Ureter (tissue), 1 donor: ENCODE results near the gene DYRK3. TPM values are rescaled to one million over a fixed set of nuclear protein-coding genes. Genes with fewer than 3 reads are reported as not detected.
"Not testable (repeated sequence)": the region's sequence is repeated elsewhere in the genome, so short reads cannot be mapped to it uniquely, and the experiment has no call there.

Experiments
- DNase-seq: peaks from one replicate; pipeline ENCODE4 v3.0.0-alpha.2; 2020; ENCODE audit warnings: low spot score
- total RNA-seq: library from RNA; stranded (reverse); gene quantifications from one replicate; pipeline ENCODE4 v1.2.4, GENCODE V29; 2023
- donor health status: DM: yes; HTN: yes; CAD: no.

DYRK3 gene
- total RNA-seq, 1 donor from 2014 or later = 4.8 TPM

DNA sequence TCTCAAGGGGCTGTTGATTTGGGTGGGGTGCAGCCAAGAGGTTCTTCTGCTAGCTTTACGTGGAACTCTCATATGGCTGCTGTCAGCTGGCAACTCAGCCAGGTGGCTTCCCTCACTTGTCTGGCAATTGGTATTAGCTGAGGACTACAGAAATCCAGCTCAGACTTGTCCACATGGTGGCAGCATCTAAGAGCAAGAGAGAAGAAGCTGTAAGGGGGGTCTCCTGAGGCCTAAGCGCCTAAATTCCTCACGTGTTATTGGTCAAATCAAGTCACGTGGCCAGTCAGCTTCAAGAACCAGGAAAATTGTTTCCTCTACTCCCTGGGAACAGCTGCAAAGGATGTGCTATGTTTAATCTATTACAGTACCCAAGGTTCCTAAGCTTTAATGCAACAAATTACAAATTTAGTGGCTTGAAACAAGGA is 4.2 kb upstream of the DYRK3 start:
- peak; percentile 52 for DNase-seq

DNA sequence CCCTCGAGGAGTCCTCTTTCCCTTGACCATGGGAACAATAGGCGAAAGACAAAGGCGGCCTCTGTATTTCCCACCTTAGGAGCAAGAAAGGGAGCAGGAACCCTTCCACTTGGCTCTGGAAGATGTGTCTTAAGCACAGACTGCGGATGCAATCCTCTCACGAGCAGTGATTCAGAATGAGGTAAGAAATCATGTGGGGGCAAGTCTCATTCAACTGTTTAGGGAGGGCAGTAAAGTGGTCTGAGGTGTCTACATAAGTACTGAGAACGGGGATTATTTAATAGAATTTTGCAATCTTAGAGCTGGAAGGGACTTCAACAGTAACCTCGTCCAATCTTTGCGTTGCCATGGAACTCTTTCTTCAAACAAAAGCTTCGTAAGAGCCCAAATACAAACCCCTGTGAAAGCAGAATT is 1.6 kb upstream of the DYRK3 start:
- DNase-seq = no peak

DNA sequence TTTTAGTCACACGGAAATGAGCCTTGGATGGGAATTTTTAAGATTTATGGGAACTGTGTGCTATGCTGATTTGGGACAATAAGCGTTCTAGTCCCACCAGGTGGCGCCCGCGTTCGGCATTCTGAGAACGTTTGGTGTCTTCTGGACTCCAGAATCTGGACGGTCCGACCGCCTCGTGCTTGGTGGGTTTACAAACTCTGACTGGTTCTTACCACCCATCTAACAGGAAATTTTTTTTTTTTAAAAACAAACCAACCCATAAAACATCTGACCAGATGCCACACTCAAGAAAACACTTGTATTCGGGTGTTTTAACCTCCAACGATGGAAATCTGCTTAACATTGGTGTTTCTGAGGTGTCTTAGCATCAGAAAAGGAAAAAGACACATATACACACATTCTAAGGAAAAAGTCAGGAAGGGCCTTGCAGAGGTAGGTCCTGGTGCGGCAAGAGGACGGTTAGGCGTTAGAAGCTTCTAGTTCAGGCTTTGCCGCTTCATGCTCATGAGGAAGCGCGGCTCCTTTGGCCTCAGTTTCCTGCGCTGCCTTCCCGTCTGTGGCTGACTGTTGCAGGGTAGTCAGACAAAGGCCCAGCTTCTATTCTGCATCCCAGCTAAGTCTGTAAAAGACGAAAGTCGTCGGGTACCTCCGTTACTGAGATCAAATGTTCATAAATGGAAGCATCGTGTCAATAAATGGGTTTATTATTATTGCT is 814 bp upstream of the DYRK3 start:
- peak; percentile 92 for DNase-seq

DNA sequence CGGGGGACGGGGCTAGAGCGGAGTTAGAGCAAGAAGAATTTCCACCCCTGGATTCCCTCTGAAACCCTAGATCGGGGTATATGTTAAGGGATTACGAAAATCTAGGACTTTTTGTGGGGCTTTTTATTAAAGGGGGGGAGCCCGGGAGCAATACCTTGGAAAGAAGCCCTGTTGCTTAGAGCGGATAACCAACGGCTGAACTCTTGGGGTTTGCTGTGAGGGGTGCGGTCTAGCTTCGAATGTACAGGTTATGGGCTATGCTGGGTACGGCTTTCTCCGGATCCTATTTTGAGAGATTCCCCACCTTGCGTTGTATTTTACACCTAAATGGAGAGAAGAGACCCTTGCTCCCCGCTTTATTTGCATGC is 626 bp downstream of the DYRK3 start:
- DNase-seq = no peak

DNA sequence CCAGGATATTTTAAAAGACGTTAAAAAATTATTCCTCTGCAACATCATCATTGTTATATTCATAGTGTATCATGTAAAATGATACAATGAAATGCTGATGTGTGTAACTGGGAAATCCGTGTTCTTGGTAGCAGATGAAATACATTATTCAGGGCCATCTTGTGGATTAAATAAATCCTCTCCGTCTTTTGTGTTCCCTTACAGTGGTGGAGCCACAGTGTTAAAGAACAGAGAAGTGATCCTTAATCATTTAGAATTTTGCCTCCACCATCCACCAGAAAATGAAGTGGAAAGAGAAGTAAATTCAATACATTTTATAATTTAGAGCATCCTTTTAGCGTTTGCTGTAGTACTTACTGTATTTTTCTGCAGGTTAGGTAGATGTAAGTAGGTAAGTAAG is 1.3 kb downstream of the DYRK3 start:
- no peak for DNase-seq

DNA sequence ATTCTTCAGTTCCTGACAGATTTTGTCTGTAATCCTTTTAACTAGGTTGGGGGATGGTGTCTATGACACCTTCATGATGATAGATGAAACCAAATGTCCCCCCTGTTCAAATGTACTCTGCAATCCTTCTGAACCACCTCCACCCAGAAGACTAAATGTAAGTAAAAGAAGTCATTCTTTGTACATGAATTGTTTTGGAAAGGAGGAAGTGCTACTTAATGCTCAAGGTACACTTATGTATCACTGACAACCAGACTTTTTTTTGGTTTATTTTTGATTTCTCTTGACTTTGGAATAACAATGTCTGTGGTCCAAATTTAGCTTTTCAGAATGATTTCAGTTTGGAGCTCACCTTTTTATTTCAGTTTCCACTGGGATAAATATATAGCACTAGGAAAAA is 2.3 kb downstream of the DYRK3 start:
- no peak for DNase-seq

DNA sequence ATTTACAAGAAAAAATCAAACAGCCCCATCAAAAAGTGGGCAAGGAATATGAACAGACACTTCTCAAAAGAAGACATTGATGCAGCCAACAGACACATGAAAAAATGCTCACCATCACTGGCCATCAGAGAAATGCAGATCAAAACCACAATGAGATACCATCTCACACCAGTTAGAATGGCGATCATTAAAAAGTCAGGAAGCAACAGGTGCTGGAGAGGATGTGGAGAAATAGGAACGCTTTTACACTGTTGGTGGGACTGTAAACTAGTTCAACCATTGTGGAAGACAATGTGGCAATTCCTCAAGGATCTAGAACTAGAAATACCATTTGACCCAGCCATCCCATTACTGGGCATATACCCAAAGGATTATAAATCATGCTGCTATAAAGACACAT is 6.7 kb downstream of the DYRK3 start:
- DNase-seq = not testable (repeated sequence)

DNA sequence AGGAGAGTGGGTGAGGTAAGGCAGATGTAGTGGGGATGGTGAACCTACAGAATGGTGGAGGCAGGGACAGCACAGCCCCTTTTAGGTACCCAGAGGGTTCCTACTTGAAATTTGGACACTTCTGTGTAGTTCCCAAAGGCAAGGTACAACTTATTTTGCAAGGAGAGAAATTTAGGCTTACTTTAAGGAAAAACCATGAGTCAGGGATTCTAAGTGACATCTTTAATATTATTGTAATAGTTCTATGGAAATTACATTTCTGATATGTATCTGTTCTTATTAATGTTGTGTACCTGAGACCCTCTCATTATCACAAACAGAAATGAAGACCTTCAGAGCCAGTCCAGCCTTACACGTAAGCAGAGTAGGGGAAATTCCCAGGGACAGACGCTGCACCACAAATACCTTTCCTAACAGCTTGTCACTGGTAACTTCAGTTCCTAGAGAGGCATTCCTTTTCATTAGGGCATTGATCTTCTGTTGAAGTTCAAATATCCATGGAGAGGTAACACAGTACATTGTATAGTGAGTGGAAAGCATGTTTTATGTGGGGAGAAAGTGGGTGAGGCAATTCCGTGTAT is 7.9 kb downstream of the DYRK3 start:
- DNase-seq = no peak

DNA sequence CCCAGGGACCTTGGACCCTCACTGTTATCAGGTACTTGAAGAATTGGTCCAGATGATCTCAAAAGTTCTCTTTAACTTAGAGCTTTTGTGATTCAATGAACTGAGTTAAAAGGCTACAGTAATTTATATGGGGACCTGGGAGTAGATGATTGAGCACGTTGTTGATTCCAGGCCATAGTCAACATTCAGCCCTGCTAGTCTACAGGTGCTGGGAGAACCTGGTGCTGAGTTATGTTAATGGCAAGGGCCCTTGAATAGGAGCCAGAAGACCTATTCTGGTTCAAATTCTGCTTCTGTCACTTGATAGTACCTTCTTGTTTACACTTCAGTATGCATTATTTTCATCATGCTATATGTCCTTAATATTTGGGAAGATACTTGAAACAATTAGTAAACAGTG is 11.2 kb downstream of the DYRK3 start:
- DNase-seq = no peak

DNA sequence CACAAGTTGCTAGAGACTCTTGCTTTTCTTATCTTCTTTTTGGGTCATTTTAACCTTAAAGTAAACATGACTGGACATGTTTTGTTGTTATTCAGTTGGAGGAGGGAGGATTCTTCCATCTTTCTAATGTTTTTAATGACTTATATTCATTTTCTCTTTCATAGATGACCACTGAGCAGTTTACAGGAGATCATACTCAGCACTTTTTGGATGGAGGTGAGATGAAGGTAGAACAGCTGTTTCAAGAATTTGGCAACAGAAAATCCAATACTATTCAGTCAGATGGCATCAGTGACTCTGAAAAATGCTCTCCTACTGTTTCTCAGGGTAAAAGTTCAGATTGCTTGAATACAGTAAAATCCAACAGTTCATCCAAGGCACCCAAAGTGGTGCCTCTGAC is 11.9 kb downstream of the DYRK3 start:
- DNase-seq = no peak

DNA sequence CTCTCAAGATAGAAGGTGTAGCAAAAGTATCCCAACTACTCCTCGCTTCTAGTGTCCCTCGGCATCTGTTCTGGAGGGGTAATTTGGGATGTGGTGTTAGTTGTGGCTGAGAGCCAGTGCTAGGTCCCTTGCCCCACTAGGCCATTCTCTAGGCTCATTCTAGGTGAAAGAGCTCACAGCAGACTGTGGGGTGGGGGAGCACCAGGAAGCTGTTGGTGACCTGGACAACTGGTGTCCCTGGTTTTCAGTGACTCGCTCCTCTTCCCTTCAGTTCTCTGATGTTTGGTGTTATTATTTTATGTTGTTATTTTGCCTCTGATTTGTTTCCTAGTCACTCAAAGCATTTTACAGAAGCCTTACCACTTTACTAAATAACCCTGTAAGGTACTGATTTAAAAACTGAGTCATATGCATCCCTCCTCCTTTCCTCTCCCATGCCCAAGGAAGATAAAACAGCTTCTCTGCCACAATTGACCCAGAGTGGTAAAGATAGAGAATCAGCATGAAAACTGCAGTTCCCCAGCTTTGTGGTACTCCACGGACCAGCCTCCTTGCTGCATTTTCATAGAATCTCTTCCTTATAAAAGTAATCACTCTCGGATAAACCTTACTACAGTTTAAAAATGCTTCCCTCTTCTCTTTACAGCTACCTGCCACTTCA is 14.1 kb downstream of the DYRK3 start:
- no peak for DNase-seq

DNA sequence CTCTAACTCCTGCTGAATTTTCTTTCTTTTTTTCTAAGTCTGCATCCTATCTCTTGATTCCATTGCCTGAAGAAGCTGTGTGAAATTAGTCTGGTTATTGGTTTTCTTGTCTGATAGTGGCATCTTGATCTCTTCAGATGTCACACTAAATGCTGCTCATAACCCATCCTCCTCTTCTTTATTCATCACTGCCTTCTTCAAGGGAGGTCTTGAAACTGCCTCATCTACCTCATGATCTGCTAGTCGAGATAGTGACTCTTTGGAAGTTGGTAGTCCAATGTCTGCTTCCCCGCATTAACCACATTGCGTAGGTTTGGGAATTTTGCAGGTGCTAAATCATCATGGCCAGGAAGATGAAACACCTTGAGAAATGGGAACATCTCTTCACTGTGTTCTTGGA is 15.7 kb downstream of the DYRK3 start:
- no peak for DNase-seq

DNA sequence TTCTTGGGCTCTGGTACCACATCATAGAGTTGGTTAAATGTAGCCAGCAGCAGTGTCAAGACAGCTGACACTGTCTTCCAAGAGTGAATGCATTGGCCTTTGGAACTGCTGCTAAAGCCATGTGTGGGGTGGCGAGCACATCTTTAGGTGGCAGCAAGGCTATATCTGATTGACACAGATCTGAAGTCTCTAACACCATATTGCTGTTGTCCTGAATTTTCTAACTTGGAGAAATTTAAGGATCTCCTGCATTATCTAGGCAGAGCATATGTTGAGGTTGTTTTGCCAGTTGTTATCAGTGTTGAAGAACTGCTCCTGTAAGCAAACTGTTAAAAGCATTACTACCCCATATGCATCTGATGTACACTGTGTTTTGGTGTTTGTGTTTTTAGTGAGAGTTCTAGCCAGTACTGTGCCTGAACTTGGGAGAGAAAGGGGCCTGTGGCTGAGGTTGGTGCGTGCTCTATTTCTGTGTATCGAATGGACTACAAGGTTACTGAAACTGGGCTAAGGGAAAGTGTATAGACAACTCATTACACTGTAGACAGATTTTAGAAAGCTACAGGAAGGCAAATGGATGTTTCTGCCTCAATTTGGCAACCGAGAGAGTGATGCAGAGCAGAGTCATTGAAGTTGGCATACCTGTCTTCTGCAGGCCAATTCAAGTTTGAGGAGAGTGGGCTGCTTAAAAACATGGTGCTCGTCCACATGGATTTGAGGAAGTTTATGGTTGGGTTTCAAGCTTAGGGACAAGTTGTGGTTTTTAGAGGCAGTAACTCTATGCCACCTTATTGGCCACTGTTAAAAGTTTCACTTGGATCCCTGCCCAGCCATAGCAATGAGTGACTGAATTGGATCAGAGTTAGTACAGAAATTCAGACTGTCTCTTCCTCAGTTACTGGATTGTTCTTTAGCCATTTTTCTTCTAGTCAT is 16.9 kb downstream of the DYRK3 start:
- DNase-seq = no peak

DNA sequence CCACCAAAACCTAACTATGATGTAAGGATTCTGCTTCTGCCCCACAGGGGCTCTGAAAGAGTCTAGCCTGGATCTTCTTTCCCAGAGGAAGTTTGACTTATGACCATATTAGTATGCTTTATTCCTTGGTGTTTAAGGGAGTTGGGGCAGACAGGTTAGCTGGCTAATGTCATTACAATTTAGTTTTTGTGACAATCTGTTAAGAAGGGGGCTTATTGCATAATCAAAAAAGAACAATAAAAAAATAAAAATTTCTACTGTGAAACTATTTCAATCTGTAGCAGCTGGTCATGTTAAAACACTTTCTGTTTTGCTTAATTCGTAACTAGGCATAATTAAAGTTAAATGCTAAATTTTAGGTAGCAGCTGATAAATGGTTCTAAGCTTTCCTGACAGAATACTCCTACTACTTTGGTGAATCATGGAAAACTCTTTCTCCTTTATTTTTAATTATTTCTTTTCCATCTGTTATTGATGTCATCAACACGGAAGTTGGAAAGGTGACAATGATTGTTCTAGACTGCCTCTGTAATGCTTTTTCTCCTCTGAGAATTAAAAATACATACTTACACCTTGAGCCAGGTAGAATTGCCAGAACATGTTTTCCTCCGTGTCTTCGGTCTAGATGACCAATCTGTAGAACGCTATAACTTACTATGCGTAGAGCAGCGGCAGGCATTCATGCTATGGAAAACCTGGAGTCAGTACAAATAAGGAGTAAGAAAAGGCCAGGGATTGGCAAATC is 18.6 kb downstream of the DYRK3 start:
- DNase-seq = no peak

DNA sequence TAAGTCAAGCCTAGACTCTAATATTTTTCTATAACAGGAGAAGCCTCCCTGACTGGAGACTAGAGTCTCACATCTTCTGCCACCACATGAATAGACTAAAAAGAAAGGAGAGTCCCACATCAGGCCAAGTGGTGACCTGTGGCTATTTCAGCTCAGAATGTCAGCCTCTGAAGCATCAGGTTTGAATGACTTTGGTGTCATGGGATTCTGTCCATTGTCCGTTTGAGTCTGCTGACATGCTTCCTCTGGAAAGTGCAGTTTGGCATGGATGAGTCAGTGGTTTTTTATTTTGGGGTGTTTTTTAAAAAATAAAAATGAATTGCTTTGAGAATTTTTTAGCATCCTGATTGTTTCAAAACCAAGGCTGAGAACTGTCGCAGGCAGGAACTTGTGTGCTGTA is 19.5 kb downstream of the DYRK3 start:
- DNase-seq = no peak

DNA sequence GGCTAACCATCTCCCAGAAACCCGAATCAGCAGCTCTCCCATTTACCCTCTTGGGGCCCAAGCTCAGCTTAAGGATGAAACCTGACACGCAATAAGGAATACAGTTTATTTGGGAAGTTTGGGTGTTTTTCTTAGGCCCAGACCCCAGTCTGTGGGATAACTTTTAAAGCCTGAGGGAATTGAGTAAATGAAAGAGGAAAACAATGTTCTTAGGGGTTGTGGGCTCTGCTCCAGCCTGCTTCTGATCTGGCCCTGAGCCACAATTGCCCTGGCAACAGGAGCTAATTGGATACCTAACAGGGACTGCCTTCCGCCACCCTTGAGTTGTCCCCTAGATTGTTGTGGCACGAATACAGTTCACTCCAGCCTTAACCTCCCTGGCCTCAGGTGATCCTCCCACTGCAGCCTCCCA is 20.1 kb downstream of the DYRK3 start:
- no peak for DNase-seq

DNA sequence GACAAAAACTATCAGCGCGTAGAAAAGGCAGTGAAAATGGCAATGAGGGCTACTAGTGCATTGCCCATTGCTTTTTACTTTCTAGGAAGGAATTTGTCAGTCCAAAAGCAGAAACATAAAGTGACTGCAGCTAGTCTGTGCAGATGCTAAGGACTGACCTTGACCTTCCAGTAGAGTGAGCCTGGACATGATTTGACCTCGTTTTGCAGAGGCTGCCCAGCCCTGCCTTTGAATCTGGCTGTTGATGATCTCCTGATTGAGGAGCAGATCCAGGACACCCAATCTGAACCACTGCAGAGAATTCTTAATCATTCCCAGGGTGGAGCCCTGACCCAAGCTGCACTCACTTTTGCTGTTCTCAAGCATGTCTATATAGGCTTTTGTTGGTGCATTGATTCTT is 21.6 kb downstream of the DYRK3 start:
- no peak for DNase-seq

DNA sequence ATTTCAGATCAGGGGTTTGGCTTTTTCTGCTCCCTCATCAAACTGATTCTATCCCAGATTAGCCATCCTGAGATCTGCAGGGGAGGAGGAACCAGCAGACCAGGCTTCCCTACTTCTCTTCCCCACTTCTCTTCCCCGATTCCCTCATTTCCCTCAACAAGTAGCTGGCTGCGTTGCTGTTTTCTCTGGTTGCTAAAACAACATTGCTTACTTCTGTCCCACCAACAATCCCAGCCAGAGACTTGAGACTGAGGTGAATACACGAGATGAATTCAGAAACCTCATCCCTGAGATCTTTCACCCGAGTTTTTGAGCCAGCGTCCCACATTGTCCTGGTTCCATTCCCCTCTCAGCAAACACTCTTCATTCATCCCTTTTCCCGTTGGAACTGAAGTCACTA is 22.4 kb downstream of the DYRK3 start:
- DNase-seq = no peak

DNA sequence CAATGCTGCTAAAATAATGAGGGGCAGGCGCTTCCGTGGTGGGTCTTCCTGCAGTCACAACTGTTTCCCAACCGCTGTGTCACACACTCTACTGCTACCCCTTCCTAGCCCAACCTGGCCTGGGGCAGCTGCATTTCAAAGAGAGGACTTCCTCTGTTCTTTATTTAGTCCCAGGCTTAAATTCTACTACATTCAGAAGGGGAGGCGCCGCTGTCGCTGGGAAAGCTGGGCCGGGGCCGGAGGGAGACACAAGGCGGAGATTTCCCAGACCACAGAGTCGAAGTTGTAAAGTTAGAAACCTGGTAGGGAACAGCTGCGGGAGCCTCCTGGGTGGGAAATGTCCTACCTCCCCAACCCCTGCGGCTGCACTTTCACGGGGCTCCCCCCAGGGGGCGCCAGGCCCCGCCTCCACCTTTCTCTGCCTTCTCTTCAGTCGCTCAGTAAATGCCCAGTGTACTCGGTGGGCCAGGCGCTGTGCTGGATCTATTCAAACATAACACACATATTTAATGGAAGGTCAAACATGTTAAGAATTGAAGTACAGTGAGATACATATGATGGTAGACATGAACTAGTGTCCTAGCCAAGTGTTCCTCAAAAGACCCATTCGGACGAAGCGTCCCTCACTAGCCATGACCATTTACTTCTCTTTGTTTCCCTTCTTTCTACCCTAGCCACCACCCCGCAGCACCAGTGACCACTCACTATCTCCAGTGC is 23.1 kb downstream of the DYRK3 start:
- no peak for DNase-seq

DNA sequence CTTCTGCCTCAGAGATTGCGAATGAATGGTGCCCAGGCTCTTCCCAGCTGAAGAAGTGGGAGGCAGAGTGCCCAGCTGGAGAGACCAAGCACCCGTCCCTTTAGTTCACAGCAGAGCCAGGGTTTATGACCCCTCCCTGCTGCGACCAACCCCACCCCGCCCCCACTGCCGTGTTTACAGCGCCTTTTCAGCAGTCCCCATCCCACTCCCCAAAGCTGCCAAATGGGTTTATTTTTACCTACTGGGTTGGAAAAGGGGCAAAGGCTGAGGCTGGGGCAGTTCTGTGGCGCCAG is 23.6 kb downstream of the DYRK3 start:
- no peak for DNase-seq

DNA sequence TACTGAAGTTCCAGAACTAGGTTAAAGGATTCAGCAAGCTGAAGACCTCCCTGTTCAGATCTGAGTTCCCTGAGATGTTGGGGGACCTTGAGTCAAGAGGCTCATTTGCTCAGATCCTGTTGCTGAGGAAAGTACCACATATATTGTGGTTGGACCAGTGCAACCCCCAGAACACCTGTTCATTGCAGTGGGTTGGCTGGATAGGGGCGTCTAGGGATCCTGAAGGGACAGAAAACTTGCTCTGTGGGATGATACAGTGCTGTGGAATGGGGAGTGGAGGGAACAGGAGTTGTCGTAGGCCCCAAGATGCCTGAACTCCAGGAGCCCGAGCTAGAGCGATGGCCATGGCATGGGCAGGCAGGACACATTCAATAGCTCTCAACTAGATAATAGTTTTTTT is 24.8 kb downstream of the DYRK3 start:
- DNase-seq = no peak
